ENCODE results near the gene BEAN1.

BEAN1 gene

GRCh38 chr16:66427871-66428681 lies 981 bp downstream of the BEAN1 start:
- Histone ChIP-seq H3K4me3 (ENCODE audit: low read depth in 1 of 2, low read length in 2 of 2) (no peak overlapping the region), H3K79me2 (ENCODE audit: insufficient read depth, low read length) (no peaks in the 10 kb centered on the region), H4K20me1 (ENCODE audit: insufficient read depth, low read length) (no peaks in the 10 kb centered on the region), H3K4me1 (ENCODE audit: insufficient read depth, low read length) (no peaks in the 10 kb centered on the region), H3K27me3 (ENCODE audit: insufficient read depth, low read length, poor library complexity) (peaks cover 11% of the 10 kb centered on the region), H3K36me3 (ENCODE audit: insufficient read depth, low read length) (no peaks in the 10 kb centered on the region), H3K9me3 (ENCODE audit: insufficient read depth, low read length, severe bottlenecking) (no peaks in the 10 kb centered on the region), H3K9ac (ENCODE audit: low read depth, low read length) (no peak overlapping the region), H3K27ac (ENCODE audit: low read length) (no peak overlapping the region), H2AFZ (ENCODE audit: low read depth, low read length) (no peak overlapping the region), H3K4me2 (ENCODE audit: insufficient read depth, low read length) (no peak overlapping the region)
- ATAC-seq (ENCODE audit: insufficient read depth, low read depth) (no peak), DNase-seq (no peak)
- TF ChIP-seq EZH2 (IDR thresholded peaks at IDR 0.05; ENCODE audit: borderline replicate concordance, low read depth, low read length, severe bottlenecking): no peak
- TF ChIP-seq, protein P1, sequence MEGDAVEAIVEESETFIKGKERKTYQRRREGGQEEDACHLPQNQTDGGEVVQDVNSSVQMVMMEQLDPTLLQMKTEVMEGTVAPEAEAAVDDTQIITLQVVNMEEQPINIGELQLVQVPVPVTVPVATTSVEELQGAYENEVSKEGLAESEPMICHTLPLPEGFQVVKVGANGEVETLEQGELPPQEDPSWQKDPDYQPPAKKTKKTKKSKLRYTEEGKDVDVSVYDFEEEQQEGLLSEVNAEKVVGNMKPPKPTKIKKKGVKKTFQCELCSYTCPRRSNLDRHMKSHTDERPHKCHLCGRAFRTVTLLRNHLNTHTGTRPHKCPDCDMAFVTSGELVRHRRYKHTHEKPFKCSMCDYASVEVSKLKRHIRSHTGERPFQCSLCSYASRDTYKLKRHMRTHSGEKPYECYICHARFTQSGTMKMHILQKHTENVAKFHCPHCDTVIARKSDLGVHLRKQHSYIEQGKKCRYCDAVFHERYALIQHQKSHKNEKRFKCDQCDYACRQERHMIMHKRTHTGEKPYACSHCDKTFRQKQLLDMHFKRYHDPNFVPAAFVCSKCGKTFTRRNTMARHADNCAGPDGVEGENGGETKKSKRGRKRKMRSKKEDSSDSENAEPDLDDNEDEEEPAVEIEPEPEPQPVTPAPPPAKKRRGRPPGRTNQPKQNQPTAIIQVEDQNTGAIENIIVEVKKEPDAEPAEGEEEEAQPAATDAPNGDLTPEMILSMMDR (IDR thresholded peaks at IDR 0.05; ENCODE audit: borderline replicate concordance, extremely low read depth, low read length, poor library complexity, severe bottlenecking): no peak

GRCh38 chr16:66428682-66429251 lies 1.7 kb downstream of the BEAN1 start:
- no peaks in the 10 kb centered on the region for H3K4me1 ChIP-seq (ENCODE audit: insufficient read depth, low read length)
- no peaks in the 10 kb centered on the region for H3K36me3 ChIP-seq (ENCODE audit: insufficient read depth, low read length)
- TF ChIP-seq EZH2 (IDR thresholded peaks at IDR 0.05; ENCODE audit: borderline replicate concordance, low read depth, low read length, severe bottlenecking): no peak
- TF ChIP-seq, protein P1 (IDR thresholded peaks at IDR 0.05; ENCODE audit: borderline replicate concordance, extremely low read depth, low read length, poor library complexity, severe bottlenecking): no peak
- ATAC-seq (ENCODE audit: insufficient read depth, low read depth): no peak
- H3K4me2 ChIP-seq (ENCODE audit: insufficient read depth, low read length): no peak overlapping the region
- no peak overlapping the region for H3K4me3 ChIP-seq (ENCODE audit: low read depth in 1 of 2, low read length in 2 of 2)
- H3K9me3 ChIP-seq (ENCODE audit: insufficient read depth, low read length, severe bottlenecking): no peaks in the 10 kb centered on the region
- H3K79me2 ChIP-seq (ENCODE audit: insufficient read depth, low read length): no peaks in the 10 kb centered on the region
- peaks cover 11% of the 10 kb centered on the region for H3K27me3 ChIP-seq (ENCODE audit: insufficient read depth, low read length, poor library complexity)
- no peak for DNase-seq
- H4K20me1 ChIP-seq (ENCODE audit: insufficient read depth, low read length): no peaks in the 10 kb centered on the region
- H3K9ac ChIP-seq (ENCODE audit: low read depth, low read length): no peak overlapping the region
- H2AFZ ChIP-seq (ENCODE audit: low read depth, low read length): no peak overlapping the region
- no peak overlapping the region for H3K27ac ChIP-seq (ENCODE audit: low read length)

- no peak overlapping the region for H3K9ac ChIP-seq (ENCODE audit: low read depth, low read length)
- H3K27me3 ChIP-seq (ENCODE audit: insufficient read depth, low read length, poor library complexity): peaks cover 11% of the 10 kb centered on the region
- no peaks in the 10 kb centered on the region for H4K20me1 ChIP-seq (ENCODE audit: insufficient read depth, low read length)
- no peak overlapping the region for H3K4me2 ChIP-seq (ENCODE audit: insufficient read depth, low read length)
- ATAC-seq (ENCODE audit: insufficient read depth, low read depth) (no peak), DNase-seq (no peak)
- H3K9me3 ChIP-seq (ENCODE audit: insufficient read depth, low read length, severe bottlenecking): no peaks in the 10 kb centered on the region
- H3K27ac ChIP-seq (ENCODE audit: low read length): no peak overlapping the region
- TF ChIP-seq EZH2 (IDR thresholded peaks at IDR 0.05; ENCODE audit: borderline replicate concordance, low read depth, low read length, severe bottlenecking): no peak
- TF ChIP-seq, protein P1 (IDR thresholded peaks at IDR 0.05; ENCODE audit: borderline replicate concordance, extremely low read depth, low read length, poor library complexity, severe bottlenecking): no peak
- no peaks in the 10 kb centered on the region for H3K4me1 ChIP-seq (ENCODE audit: insufficient read depth, low read length)
- H3K4me3 ChIP-seq (ENCODE audit: low read depth in 1 of 2, low read length in 2 of 2): no peak overlapping the region
- no peaks in the 10 kb centered on the region for H3K79me2 ChIP-seq (ENCODE audit: insufficient read depth, low read length)
- H3K36me3 ChIP-seq (ENCODE audit: insufficient read depth, low read length): no peaks in the 10 kb centered on the region
- no peak overlapping the region for H2AFZ ChIP-seq (ENCODE audit: low read depth, low read length)
These were observed 2.3 kb downstream of the BEAN1 start for GRCh38 chr16:66429290-66429962.
